HG02571 (cell line): Measurements from ENCODE around the gene AGXT2.
A peak's percentile ranks its signal among the peaks of the same experiment; 100 is the strongest.

Experiments used
- ATAC-seq: cut with Tn5 transposase; IDR thresholded peaks from one replicate; pipeline ENCODE4 v1.9.1; 2021; ENCODE audit warnings: mild to moderate bottlenecking, moderate library complexity; ENCODE audit not compliant: unreplicated experiment

Gene AGXT2

DNA sequence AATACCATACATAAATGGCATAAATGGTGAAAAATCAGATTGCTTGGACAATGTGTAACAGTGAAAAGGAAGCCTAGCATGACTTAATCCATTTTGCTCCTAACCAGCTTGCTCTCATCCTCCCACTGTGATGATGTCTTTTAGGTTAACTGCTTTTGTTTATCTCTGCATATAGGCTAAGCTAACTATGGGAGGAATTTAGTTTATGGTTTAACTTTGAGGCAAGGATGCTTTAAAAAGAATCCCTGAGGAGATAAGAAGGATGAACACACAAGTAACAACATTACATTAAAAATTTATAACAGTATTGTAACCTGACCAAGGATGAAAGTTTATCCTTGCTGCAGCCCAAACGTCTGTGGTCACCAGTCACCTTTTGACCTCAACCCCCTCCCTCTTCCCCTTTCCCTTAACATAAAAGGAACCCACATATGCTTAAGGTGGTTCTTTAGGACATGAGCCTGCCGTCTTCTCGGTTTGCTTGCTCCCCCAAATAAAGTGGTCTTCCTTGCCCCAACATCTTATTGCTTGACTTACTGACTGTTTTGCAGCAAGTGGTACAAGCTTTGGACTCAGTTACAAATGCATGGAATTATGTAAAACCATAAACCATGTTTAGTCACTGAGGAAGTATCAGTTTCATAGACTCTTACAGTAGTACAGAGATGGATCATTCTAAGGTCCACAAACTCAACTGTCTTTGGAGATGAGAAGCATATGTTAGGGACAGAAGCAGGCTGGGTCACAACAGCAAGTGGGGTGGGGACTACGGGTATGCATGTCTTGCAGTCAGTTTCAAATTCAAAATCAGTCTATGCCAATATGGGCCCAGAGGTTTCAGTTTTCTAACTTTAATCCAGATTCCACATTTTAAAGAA lies 31.3 kb downstream of the AGXT2 start:
- no peak for ATAC-seq

- ATAC-seq = no peak
Measured at GRCh38 chr5:35015063-35015462, 32.7 kb downstream of the AGXT2 start.

GRCh38 chr5:35012796-35013195 lies 35.0 kb downstream of the AGXT2 start:
- ATAC-seq = no peak

DNA sequence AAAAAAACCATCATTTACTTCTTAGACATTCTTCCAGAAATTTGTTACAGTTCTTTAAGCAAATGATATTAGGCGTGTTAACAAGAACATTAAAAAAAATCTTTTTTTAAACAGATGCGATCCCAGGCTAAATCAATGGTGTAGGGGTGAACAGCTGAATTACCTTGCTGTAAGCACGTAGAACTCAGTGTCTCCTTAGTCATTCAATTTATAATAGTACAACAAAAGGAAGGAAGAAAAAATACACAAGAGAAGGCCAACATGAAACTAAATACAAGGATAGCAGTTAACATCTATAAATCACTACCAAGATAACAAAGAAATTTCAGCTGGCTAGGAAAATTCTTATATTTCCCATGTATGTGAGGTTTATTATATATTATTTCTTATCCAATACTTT lies 35.4 kb downstream of the AGXT2 start:
- no peak for ATAC-seq

GRCh38 chr5:35010676-35011075 lies 37.1 kb downstream of the AGXT2 start:
- ATAC-seq = no peak

GRCh38 chr5:35009657-35010056 lies 38.1 kb downstream of the AGXT2 start:
- no peak for ATAC-seq

DNA sequence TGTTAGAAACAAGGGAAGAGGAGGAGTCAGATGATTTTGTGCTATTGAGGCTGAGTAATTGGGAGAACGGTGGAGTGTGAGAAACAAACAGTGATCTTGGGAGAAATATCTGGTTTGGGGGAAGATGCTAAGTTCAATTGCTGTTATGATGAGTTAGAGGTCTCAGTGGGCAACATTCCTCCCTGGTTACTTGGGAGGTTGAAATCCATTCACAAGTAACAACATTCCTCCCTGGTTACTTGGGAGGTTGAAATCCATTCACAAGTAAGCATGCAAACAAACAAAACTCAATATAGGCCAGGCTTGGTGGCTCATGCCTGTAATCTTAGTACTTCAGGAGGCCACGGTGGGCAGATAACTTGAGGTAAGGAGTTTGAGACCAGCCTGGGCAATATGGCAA lies 38.7 kb downstream of the AGXT2 start:
- ATAC-seq = no peak

- no peak for ATAC-seq
Measured at GRCh38 chr5:35004771-35005170, 43.0 kb downstream of the AGXT2 start.

DNA sequence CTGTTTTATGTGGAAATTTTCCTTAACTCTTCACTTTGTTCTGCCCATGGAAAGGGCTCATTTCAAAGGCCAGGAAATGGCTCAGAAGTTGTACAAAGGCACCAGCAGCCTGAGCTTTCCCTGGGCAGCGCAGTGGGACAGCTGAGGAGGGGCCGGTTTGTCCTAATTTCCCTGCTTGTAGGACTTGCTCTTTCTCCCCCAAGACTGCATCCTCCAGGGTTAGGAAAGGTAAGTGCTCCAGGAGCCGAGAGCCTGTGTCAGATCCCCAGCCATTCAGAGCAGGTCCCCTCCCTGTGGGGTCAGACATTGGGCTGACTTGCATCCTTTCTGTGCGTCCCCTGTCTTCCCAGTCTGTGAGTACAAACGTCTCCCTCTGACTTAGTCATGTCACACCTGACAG lies 43.5 kb downstream of the AGXT2 start:
- no peak for ATAC-seq

GRCh38 chr5:35003018-35003957 lies 44.5 kb downstream of the AGXT2 start:
- no peak for ATAC-seq

- no peak for ATAC-seq
Measured at GRCh38 chr5:35002459-35002858, 45.3 kb downstream of the AGXT2 start.

DNA sequence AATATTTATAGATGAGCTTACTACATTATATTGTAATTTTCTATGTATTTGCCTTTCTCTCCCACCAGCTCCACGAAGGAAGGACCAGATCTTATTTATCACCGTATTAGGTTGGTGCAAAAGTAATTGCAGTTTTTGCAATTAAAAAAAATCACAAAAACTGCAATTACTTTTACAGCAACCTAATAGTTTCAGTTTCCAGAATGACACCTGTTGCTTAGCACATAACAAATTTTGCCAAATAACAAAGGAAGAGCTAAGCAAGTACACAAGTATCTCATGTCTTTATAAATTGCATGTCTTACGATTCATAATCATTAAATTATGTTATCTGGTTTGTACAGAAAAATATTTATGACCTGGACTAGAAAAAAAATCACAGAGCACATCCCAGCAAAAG lies 45.9 kb downstream of the AGXT2 start:
- ATAC-seq = no peak

DNA sequence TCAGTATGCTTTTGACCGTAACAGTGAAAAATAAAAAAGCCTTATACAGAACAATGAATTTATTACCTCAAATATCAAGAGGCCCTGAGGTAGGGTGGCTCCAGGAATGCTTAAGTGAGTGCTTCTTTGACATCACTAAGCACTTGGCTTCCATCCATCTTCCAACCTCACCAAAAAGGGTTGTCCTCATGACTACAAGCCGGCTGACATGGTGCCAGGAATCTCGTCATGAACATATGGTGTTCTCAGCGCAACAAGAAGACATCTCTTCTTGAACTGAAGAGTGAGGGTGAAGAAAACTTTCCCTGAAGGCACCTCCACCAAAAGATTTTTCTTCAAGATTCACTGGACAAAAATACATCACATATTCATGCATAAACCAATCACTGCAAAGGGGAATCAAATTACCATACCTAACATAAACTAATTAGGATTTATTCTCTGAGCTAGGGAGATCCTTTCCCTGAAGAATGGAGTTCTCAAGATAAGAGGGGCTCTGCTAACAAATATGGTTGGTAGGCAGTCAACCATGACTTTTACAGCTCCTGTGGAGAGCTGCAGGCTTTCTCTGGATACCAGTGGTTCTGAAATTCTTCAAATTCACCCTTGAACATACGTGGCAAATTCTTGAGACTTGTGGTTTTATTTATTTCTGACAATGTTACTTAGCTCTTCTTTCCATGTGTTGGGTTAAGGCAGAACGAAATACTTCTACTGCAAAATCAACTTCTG lies 49.5 kb downstream of the AGXT2 start:
- ATAC-seq = no peak

DNA sequence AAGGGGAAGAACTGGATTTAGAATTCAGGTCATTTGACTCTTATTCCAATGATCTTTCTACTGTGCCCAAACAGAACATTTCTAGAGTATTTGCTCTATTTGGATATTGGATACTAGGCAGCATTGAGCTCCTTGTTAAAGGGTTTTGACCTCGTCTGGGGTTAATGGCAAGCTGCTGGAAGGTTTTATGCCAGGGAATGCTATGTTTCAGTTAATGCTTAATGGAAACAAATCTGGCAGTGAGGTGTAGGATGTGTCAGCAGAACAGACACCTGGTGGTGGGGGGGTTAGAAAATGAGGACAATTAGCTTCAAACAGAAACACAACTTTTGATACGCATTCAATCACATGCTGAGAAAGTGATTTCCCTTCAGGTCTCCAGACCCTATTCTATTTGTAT lies 51.5 kb downstream of the AGXT2 start:
- ATAC-seq = no peak

- ATAC-seq = no peak
Measured at GRCh38 chr5:34993951-34994350, 53.8 kb downstream of the AGXT2 start.

- ATAC-seq = no peak
Measured at GRCh38 chr5:34991486-34992238, 56.1 kb downstream of the AGXT2 start.

GRCh38 chr5:34986965-34987364 lies 60.8 kb downstream of the AGXT2 start:
- no peak for ATAC-seq

DNA sequence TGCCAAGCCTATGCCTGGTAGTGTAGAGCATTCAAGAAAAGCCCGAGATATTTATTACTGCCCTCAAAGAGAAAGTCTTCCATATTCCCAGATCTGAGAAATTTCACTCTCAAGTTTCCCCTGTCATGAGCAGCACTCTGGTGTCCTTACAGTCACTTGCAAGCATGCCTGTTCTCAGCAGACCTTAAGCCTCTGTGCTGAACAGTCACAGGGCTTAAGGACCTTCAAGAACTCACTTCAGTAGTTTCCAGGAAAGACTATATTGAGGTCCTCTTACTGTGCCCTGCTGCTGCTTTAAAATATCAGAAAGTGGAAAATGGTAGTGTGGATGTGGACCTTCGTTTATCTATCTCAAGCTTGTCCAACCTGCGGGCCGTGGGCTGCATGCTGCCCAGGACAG lies 64.9 kb downstream of the AGXT2 start:
- ATAC-seq = no peak

GRCh38 chr5:34978681-34979080 lies 69.1 kb downstream of the AGXT2 start:
- peak; percentile 32 for ATAC-seq

DNA sequence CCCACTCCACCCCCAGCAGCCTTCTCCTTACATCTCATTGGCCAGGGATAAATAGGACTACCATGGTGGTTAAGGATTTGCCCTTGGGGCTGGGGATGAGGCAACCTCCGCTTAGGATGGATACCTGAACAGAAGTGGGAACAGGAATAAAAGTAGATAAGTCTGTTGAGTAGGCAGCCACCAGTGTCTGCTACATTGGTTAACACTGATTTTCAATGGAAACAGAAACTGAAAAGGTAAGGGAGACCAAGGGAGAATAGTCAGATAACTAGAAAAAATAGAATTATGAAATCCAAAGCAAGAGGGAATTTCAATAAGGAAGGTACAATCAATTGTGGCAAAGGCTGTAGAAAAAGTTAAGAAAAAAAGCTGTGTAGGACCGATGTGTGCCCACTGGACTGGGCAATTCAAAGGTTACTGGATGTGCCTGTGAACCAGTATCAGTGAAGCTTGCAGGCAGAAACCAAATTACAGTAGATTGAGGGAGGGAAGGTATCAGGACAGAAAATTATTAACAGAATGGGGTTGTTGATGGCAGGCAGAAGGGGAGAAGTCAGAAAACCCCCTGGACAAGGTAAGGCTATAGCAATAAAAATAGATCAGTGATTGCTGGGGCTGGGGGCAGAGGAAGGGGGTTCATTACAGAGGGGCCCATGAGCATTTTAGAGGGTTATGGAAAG lies 69.7 kb downstream of the AGXT2 start:
- peak; percentile 60 for ATAC-seq
